Psoas muscle (tissue), 8 donors: Measurements from ENCODE around the gene ABCA13. TPM values are rescaled to one million over a fixed set of nuclear protein-coding genes. Genes with fewer than 3 reads are reported as not detected.

Source experiments
- ATAC-seq, 4 donors: fragments of 200-7000 bp; cut with Tn5 transposase; one replicate each; pipeline ENCODE4 v1.9.1; 2020; ENCODE audit warnings: moderate library complexity in 3 of 4, mild to moderate bottlenecking in 2 of 4
- DNase-seq, 2 donors: peaks; one replicate each; pipeline ENCODE4 v3.0.0-alpha.2; 2020
- H3K27ac ChIP-seq: fragments of 200-600 bp; one replicate; pipeline ENCODE4 v1.8.0; 2022
- H3K27me3 ChIP-seq, 3 donors: fragments of 200-600 bp in 1 of 3; one replicate each; pipeline versions ENCODE4 v1.6.1 to v1.8.0; 2013 to 2022; ENCODE audit warnings: low read length in 2 of 3, mild to moderate bottlenecking in 2 of 3, moderate library complexity in 1 of 3; ENCODE audit not compliant: insufficient read depth in 3 of 3
- H3K36me3 ChIP-seq, 2 donors: fragments of 200-600 bp in 1 of 2; one replicate each; pipeline versions ENCODE4 v1.6.1 to v1.8.0; 2013 to 2022; ENCODE audit warnings: low read depth in 1 of 2, mild to moderate bottlenecking in 1 of 2, moderate library complexity in 1 of 2; ENCODE audit not compliant: insufficient read depth in 1 of 2
- H3K4me1 ChIP-seq: fragments of 200-600 bp; one replicate; pipeline ENCODE4 v1.8.0; 2022
- H3K4me3 ChIP-seq: fragments of 200-600 bp; one replicate; pipeline ENCODE4 v1.8.0; 2022; ENCODE audit warnings: mild to moderate bottlenecking
- H3K9me3 ChIP-seq: fragments of 200-600 bp; one replicate; pipeline ENCODE4 v1.8.0; 2022
- CTCF ChIP-seq: fragments of 200-600 bp; IDR thresholded peaks from one replicate; pipeline ENCODE4 v1.8.0; 2022; ENCODE audit warnings: antibody characterized with exemption
- WGBS, 3 donors: extraction: QIAGEN DNeasy Blood & Tissue Kit; methylation state at CpG; one replicate each; pipeline versions ENCODE4 v1.1.6 to v1.1.7; 2013; 5-methylcytosine and 5-hydroxymethylcytosine counted together
- intact Hi-C, 2 donors: fragments of 100-400 bp; cut with DNase I; formaldehyde crosslinking; loops; one replicate each; pipeline versions ENCODE4 v1.11.0 to v1.14.2; 2022
- polyA plus RNA-seq, 3 donors: library from polyadenylated mRNA; stranded (reverse); fragments of 200-250 nt; gene quantifications; one replicate each; pipeline ENCODE4 v1.2.3, GENCODE V29; 2013
- total RNA-seq, 4 donors: library from RNA; stranded (reverse); fragmentation: NEBNext Ultra II Directional in 2 of 4; extraction: Animal tissue kit (Norgen Biotek cat#: 25700) in 2 of 4; gene quantifications; one replicate each; pipeline versions ENCODE4 v1.2.1 to v1.2.4, GENCODE V29; 2021 to 2023
- donor health status: healthy with polysubstance abuse.
- donor health status: DM: no; HTN: no; CAD: no; lungs with moderate emphysema.
- donor health status: Bipolar disorder and iron deficiency.
- donor health status: healthy.
- donor health status: DM: yes; HTN: yes; CAD: no.
- donor health status: DM: no; HTN: no; CAD: no.
- donor health status: DM: no; HTN: no; CAD: no.
- donor health status: DM: yes; HTN: yes; CAD: no.

The ABCA13 gene
- total and polyA plus RNA-seq, 7 donors = 0.06 to 0.12 (median 0.10) TPM; not detected in 4

DNA sequence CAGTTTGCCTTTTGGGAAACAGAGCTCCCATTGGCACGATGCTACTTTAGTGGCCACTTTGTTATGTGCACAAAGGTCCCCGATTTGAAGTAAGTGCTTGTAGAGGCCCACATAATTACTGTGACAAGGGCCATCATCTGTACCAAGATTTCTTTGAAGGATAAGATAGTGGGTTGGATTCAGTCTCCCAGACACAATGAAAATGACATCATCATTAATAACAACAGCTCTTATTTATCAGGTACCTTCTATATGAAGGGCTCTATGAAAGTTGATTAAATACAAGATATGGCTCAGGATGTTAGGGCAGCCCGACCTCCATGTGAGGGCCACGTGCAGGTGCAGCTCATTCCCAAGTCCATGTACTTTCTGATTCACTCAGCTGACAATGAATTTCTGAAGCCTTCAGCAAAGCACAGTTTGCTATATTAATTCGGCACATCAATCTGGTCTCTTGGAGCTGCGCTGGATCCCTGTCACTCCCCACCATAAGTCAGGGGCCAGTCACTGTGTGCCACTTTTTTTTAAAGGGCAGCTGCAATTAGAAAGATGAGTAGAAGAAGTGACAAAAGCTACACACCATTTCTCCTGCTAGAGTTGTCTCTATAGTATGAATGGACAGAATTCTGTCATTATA lies 140.3 kb downstream of the ABCA13 start:
- H3K4me3 ChIP-seq = no peak overlapping the region
- H3K27me3 ChIP-seq = no peaks in the 10 kb centered on the region
- H3K9me3 ChIP-seq = no peaks in the 10 kb centered on the region
- no peak for TF ChIP-seq CTCF
- WGBS, 3 donors = 77 to 91% (median 83%) methylated on average over 6 of the region's 6 CpGs
- ATAC-seq (no peak), DNase-seq (no peak)
- H3K4me1 ChIP-seq = no peaks in the 10 kb centered on the region
- H3K36me3 ChIP-seq = no peaks in the 10 kb centered on the region
- H3K27ac ChIP-seq = no peak overlapping the region
- intact Hi-C loops = no loop called here

- no peak for ATAC-seq
- Histone ChIP-seq H3K9me3 (no peaks in the 10 kb centered on the region), H3K36me3 (no peaks in the 10 kb centered on the region), H3K4me3 (no peak overlapping the region), H3K27ac (no peak overlapping the region), H3K27me3 (no peaks in the 10 kb centered on the region), H3K4me1 (no peaks in the 10 kb centered on the region)
- 61 to 89% (median 78%) methylated on average over 1 of the region's 1 CpG for WGBS, 3 donors
- intact Hi-C loops = no loop called here
- no peak for DNase-seq
- no peak for TF ChIP-seq CTCF
Observed at GRCh38 chr7:48312151-48312550, 140.9 kb downstream of the ABCA13 start.

DNA sequence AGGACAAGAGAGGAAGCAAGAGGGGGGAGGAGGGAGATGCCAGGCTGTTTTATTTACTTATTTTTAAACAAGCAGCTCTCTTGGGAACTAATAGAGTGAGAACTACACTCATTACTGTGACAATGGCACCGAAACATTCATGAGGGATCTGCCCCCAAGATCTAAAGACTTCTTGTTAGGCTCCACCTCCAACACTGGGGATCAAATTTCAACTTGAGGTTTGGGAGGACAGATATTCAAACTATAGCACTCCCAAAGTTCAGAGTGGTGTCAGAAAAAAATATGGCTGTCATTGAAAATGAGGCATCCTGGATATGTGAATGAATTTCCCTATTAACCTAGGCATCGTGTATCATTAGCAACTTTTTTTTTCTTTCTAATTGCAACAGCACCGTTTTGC lies 145.5 kb downstream of the ABCA13 start:
- no peak for ATAC-seq
- Histone ChIP-seq H3K27ac (no peak overlapping the region), H3K27me3 (no peaks in the 10 kb centered on the region), H3K4me1 (no peaks in the 10 kb centered on the region), H3K9me3 (no peaks in the 10 kb centered on the region), H3K4me3 (no peak overlapping the region), H3K36me3 (no peaks in the 10 kb centered on the region)
- no peak for DNase-seq
- 43 to 50% (median 50%) methylated on average over 3 of the region's 3 CpGs for WGBS, 3 donors
- no peak for TF ChIP-seq CTCF
- intact Hi-C loops = no loop called here

- intact Hi-C loops = no loop called here
- ATAC-seq (no peak), DNase-seq (no peak)
- Histone ChIP-seq H3K4me1 (no peaks in the 10 kb centered on the region), H3K4me3 (no peak overlapping the region), H3K27ac (no peak overlapping the region), H3K9me3 (no peaks in the 10 kb centered on the region), H3K36me3 (no peaks in the 10 kb centered on the region), H3K27me3 (no peaks in the 10 kb centered on the region)
- 49 to 51% (median 50%) methylated on average over 3 of the region's 3 CpGs for WGBS, 3 donors
- TF ChIP-seq CTCF = no peak
Observed at GRCh38 chr7:48317360-48317759, 146.1 kb downstream of the ABCA13 start.
